Peyer's patch (tissue), 4 donors: ENCODE measurements around the gene PLXNB2.

Experiments
- POLR2A ChIP-seq, 2 donors: fragments of 450-650 bp; IDR thresholded peaks; one replicate each; pipeline ENCODE4 v1.5.1; 2017; ENCODE audit warnings: antibody characterized with exemption in 2 of 2, mild to moderate bottlenecking in 2 of 2, moderate library complexity in 2 of 2
- TF ChIP-seq, protein P1 (sequence below), 6 experiments: fragments of 450-650 bp in 4 of 6; fragments of 200-600 bp in 2 of 6; sonication (generic) in 1 of 6; IDR thresholded peaks; one replicate each; pipeline ENCODE4 v1.5.1; 2017 to 2019; ENCODE audit warnings: antibody characterized with exemption in 6 of 6, mild to moderate bottlenecking in 3 of 6, moderate library complexity in 1 of 6

DNA sequence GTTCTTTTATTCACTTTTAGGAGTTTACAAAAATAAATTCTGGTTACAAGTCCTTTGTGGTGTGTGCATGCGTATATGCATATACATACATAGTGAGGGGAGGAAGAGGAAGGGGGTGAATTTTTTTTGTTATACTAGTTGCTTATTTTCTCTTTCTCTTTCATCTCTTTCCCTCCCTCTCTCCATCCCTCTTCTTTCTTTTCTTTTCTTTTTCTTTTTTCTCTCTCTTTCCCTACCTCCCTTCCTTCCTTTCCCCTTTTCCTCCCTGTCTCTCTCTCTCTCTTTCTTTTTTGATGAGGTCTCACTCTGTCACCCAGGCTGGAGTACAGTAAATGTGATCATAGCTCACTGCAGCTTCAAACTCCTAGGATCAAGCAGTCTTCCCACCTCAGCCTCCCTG, 49.8 kb upstream of the PLXNB2 start:
- TF ChIP-seq, protein P1, sequence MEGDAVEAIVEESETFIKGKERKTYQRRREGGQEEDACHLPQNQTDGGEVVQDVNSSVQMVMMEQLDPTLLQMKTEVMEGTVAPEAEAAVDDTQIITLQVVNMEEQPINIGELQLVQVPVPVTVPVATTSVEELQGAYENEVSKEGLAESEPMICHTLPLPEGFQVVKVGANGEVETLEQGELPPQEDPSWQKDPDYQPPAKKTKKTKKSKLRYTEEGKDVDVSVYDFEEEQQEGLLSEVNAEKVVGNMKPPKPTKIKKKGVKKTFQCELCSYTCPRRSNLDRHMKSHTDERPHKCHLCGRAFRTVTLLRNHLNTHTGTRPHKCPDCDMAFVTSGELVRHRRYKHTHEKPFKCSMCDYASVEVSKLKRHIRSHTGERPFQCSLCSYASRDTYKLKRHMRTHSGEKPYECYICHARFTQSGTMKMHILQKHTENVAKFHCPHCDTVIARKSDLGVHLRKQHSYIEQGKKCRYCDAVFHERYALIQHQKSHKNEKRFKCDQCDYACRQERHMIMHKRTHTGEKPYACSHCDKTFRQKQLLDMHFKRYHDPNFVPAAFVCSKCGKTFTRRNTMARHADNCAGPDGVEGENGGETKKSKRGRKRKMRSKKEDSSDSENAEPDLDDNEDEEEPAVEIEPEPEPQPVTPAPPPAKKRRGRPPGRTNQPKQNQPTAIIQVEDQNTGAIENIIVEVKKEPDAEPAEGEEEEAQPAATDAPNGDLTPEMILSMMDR (IDR thresholded peaks at IDR 0.05) = no peak
- no peak for TF ChIP-seq POLR2A (IDR thresholded peaks at IDR 0.05)
